Measurements from ENCODE around the gene BARX2.

BARX2 gene

GRCh38 chr11:129404731-129405130 lies 29.1 kb downstream of the BARX2 start:
- no peak for DNase-seq

GRCh38 chr11:129408865-129409444 lies 33.3 kb downstream of the BARX2 start:
- no peak for DNase-seq

GRCh38 chr11:129410395-129410960 lies 34.8 kb downstream of the BARX2 start:
- no peak for DNase-seq

GRCh38 chr11:129412494-129412893 lies 36.8 kb downstream of the BARX2 start:
- DNase-seq, result no peak

GRCh38 chr11:129414144-129414872 lies 38.7 kb downstream of the BARX2 start:
- DNase-seq, result no peak

GRCh38 chr11:129416080-129416820 lies 40.6 kb downstream of the BARX2 start:
- no peak for DNase-seq

- no peak for DNase-seq
Observed at GRCh38 chr11:129417458-129417857, 41.8 kb downstream of the BARX2 start.

- no peak for DNase-seq
Observed at GRCh38 chr11:129418039-129418438, 42.4 kb downstream of the BARX2 start.

- no peak for DNase-seq
Observed at GRCh38 chr11:129419386-129419785, 43.7 kb downstream of the BARX2 start.

- DNase-seq, result no peak
Observed at GRCh38 chr11:129423426-129423825, 47.8 kb downstream of the BARX2 start.

GRCh38 chr11:129425214-129425613 lies 49.6 kb downstream of the BARX2 start:
- DNase-seq, result no peak

- no peak for DNase-seq
Observed at GRCh38 chr11:129426038-129426437, 50.4 kb downstream of the BARX2 start.

- DNase-seq, result no peak
Observed at GRCh38 chr11:129426776-129427175, 51.1 kb downstream of the BARX2 start.

GRCh38 chr11:129427376-129427775 lies 51.7 kb downstream of the BARX2 start:
- no peak for DNase-seq

- DNase-seq, result no peak
Observed at GRCh38 chr11:129427816-129428406, 52.3 kb downstream of the BARX2 start.

- no peak for DNase-seq
Observed at GRCh38 chr11:129428557-129428956, 52.9 kb downstream of the BARX2 start.

- DNase-seq, result no peak
Observed at GRCh38 chr11:129434641-129435498, 59.2 kb downstream of the BARX2 start.

GRCh38 chr11:129435499-129436245 lies 60.0 kb downstream of the BARX2 start:
- DNase-seq, result no peak

GRCh38 chr11:129436573-129436972 lies 60.9 kb downstream of the BARX2 start:
- no peak for DNase-seq

GRCh38 chr11:129440028-129440713 lies 64.5 kb downstream of the BARX2 start:
- no peak for DNase-seq

- DNase-seq, result no peak
Observed at GRCh38 chr11:129442171-129442570, 66.5 kb downstream of the BARX2 start.

Measured in NCI-H1417 treated with DMSO at 0.1 percent for 48 hours (cell line).